8988T (cell line): ENCODE data around the gene NBAS.

Source experiments
- DNase-seq: peaks from one replicate; pipeline ENCODE4 v3.0.0; 2011

NBAS gene

DNA sequence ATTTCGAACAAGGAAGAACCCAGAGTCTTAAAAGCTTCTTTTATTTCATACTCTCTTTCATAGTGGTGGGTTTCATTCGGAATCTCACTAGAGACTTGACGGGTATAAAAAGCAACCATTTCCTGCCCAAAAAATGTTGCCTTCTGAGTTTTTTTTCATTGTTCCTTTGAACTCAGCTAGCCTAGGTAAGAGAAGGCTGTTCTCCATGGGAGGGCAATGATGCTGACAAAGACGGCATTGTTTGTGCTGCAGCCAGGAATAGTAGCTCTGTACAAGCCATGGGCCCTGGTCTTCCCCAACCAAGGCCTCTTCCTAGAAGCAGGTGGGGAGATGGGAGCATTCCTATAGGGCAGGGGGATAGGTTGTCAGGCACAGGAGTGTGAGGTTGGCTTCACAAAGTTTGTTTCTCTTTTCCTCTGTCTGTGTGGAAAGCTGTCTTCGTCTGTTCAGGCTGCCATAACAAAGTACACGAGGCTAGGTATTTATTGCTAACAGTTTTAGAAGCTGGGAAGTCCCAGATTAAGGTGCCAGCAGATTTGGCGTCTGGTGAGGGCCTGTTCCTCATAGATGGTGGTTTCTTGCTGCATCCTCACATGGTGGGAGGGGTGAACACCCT, 405.1 kb downstream of the NBAS start:
- DNase-seq = no peak

DNA sequence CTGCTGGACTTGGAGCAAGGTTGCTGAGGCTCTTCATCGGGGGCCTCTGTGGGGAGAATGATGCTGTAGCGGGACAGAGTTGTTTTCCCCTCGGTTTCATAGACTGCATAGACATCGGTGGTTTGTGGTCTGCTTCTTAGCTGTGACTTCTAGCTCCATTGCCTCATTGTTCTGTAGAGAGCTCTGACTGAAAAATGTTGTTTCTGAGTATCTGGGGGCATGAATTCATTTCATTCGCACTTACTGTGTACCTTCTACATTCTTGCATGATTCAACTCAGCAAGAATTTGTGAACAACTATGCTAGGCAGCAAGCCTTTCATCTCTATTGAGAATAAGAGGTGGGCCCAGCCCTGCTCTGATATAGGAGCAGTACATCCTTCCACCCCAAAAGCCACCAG, 406.8 kb downstream of the NBAS start:
- no peak for DNase-seq

DNA sequence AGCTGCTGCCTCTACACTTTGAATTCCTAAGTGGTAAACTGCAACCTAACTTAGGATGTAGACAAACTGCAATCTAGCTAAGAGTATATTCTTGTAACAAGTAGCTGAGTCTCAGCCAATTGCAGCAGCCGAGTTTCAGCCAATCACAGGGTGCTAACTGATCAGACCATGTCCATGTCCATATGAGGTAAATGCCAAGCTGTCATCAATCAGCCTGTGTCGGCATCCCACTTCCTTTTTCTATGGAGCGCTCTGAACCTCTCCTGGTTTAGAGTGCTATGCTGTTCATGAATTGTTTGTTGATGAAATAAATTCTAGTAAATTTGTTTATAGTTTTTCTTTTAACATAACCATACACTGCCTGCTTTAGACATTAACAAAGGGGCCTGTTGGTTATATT, 408.8 kb downstream of the NBAS start:
- no peak for DNase-seq

DNA sequence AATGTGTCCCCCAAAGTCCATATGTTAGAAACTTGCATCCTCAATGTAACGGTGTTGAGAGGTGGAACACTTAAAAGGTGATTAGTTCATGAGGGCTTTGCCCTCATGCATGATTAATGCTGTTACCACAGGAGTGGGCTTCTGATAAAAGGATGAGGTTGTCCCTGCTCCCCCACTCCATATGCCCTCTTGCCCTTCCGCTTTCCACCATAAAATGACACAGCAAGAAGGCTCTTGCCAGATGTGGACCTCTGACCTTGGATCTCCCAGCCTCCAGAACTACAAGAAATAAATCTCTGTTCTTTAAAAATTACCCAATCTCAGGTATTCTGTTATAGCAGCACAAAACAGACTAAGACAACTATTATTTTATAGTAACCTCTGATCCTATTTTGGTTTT, 412.1 kb downstream of the NBAS start:
- DNase-seq = no peak

DNA sequence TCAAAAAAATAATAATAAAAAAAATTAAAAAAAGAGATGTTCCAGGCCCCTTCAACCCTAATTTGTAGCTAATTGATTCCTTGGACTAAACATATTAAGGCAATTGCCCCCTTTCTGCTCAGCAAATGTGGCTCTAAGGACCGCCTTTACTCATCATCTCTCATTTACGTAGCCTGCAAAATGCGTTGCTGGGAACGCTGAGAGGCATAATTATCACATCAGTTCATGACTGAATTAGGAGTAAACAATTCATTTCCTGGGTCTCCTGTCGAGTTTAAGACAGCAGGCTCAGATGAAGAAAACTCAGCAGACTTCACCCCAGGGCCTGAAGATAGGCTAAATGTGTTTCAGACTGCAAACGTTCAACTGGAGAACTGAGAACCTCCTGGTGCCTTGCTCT, 413.5 kb downstream of the NBAS start:
- no peak for DNase-seq

DNA sequence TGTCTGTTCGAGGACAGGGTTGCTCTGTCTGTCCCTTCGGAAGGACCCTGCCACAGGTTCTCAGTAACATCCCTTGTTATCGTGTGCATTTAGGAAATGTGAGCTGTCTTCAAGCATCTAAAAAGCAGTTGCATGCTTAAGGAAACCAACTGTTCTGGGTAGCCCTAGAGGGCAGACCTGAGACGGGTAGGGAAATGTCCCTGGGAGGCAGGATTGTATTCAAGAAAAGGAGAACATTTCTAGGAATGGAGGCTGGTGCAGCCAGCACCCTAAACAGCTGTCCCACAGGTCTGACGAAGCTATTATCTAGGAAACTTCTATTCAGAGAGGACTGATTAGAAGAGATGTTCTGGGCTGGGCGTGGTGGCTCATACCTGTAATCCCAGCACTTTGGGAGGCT, 414.2 kb downstream of the NBAS start:
- DNase-seq = no peak

DNA sequence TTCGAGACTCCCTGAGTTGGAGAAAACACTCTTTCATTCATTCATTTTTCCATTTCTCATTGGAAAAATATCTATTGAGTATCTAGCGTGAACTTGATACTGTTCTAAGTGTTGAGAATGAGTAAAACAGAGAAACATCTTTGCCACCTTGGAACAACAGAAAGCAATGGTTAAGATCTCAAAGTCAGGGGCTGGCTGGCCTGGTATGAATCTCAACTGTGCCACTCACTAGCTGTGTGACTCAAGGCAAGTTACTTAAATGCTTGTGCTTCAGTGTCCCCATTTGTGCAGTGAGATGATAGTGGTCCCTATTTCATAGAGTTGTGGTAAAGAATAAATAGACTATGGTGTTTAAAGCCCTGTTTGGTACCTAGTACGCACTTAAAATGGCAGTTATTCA, 415.2 kb downstream of the NBAS start:
- DNase-seq = no peak

DNA sequence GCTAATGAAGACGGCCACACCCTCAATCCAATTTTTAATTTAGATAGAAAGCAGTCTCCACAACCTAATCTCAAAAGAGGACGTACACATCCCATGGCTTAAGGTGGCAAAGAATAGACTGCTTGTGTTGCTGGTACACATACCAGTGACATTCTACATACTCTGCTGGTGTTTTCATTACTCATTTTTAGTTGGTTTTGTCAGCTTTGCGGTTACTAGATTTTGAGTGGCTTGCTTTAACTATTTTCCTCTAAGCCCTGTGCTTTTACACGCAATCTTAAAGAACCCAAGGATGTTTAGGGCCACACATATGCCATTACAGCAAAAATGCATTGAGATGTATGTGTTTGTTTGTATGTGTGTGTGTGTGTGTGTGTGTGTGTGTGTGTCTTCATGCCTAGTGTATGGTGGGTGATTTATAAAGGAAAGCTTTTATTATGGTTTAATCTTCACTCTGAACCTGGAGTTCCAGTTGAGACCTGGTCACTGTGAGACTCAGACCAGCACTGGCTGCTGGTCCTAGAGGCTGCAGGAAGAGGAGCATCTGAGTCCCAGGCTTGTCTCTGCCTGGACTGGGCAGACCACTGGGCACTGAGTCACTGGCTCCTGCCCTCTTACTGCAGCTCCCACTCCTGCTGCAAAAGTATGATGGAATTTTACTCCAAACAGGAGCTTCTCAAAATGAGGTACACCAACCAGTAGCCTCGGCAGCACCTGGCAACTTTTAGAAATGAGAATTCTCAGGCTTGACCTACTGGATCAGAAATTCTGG, 415.9 kb downstream of the NBAS start:
- no peak for DNase-seq

DNA sequence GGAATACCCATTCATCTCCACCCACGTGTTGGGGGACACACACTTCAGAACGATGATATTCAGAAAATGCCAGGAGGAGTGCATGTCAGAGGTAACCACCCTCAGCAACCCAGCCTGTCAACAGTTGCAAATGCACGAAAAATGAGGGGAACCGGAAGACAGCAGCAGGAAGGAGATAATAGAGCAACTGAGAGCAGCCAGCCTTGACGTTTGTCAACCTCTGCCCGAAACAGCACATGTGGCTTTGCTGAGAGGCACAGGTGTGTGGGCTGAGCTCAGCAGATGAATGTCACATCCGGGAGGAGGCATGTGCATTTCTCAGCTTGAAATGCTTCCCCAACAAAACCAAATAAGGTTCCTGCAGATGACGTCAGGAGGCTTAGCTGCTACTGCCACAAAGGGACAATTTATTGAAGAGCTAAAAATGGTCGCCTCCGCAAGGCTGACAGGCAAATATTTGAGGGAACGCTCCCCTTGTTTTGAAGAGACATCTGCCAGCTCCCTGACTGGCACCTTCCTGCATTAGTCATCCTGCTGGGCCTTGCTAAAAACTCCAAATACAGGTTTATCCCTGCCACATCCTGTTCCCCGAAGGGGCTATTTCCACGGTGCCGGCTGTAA, 419.0 kb downstream of the NBAS start:
- no peak for DNase-seq

DNA sequence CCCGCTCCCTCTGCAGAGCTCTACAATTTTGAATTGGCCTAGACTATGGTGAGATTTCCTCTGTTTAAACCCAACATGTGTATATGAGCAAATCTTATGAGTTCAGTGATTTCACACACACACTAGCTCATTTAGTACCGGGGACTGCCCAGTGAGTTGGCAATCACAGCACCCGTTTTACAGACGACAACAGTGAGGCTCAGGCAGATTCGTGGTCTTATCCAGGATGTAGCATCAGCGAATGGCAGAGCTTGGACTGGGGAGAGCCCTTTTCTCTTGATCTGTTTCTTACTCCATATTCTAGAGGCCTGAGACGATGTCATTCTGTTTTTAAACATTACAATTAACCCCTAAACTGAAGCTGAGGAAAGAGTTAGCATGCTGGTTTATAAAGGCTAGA, 419.9 kb downstream of the NBAS start:
- no peak for DNase-seq

DNA sequence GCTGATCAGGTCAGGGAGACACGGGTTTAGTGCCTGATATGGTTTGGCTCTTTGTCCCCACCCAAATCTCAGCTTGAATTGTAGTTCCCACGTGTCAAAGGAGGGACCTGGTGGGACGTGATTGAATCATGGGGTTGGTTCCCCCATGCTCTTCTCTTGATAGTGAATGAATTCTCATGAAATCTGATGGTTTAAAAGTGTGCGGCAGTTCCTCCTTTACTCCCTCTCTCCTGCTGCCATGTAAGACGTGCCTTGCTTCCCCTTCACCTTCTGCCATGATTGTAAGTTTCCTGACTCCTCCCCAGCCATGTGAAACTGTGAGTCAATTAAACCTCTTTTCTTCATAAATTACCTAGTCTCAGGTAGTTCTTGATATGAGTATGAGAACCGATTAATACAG, 424.5 kb downstream of the NBAS start:
- DNase-seq = no peak

DNA sequence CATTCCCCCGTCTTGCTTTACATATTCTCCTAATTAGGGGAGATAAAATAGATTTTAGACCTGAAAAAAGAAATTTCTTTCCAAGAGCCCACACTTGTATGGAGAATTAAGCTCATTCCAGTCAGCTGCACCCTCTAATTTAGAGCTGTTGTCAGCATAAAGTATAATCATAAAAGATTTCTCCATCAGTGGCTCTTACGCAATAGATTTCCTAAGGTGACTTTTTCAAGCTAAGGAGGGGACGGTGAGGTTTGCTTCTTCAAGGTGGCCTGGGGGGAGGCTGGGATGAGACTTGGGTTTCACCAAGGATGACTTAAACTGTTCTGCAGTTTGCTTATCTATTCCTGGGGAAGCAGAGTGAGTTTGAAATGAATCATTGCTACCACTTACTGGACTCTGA, 426.2 kb downstream of the NBAS start:
- no peak for DNase-seq

DNA sequence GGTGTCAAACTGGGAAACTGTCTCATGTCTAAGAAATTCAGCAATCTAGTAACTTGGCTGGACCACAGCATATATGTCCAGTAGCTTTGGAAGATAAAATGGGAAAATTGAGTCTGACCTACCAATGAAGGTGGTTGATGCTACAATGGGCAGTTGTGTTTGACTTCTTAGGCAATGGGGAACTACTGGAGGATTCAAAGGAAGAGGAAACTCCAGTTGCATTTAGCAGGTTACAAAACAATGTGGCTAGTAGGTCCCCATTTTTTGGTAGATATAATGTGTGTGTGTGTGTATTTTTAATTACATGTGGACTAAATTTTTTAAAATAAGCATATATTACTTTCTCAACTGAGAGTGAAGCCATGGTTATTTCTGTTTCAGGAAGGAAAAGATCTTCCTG, 427.7 kb downstream of the NBAS start:
- no peak for DNase-seq

DNA sequence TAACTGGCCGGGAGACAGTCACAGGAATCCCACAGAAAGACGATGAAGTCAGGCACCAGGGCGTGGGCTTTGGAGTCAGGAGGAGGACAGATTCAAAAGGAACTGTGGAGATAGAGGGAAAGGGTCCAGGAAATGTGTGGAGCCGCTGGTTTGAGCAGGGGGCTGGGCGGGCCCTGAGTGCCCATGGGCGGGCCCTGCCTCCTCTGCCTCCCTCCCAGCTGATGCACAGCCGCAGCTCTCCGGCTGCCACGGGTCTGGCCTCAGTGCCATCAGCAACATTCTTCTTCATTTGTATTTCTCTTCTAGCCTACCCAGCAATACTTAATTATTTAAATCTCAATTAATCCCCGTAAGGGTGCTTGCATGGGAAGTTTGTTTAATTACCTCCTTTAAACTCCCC, 432.3 kb downstream of the NBAS start:
- DNase-seq = no peak

DNA sequence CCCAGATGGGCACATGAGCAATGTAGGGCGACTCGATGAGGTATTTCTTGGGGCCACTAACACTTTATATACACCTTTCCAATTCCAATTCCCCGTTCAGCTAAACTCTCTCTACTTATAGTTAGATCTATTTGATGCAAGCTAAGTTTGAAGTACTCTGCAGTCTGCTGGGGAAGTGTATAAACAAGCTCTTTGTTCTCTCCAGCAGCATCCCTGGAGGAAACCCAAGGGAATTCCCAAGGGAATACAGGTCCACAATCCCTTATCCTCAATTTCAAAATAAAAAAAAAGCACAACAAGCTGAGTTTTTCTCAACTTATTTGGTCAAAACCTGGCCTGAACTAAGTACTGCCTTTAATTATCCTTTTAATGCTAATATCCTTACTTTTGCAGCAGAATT, 433.3 kb downstream of the NBAS start:
- DNase-seq = no peak

DNA sequence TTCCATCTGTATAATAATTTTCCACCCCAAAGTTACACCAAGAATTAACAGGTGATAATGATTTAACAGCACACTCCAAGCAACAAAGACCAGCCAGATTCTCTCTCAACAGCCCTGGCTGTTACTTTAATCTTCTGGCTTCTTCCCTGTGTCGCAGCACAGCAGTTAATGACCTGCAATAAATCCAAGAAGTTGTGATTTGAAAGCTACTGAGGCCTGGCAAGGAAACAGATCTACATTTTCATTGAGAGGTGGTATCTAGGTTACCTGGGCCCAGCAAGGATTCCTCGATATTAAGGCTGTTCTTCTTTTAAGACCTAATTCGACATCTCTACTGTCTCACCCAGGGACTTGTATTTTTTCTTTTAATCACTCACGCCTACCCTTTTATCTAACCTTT, 433.8 kb downstream of the NBAS start:
- no peak for DNase-seq

DNA sequence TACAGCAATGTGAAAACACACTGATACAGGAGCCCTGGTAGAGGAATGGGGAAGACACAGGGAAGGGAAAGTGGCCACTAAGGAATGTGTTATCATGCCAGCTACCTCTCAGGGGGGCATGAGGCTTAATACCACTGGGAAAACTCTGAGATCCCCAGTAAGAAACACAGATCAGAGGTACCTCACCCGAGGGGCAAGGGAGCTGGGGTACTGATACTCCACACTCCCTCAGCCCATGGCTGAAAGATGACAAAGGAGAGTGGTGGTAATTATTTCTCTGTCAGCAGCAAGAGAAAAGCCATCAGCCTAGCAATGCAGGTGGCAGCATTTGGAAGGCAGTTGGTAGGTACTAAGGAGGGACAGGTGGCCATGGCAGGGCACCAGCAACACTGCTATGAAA, 434.8 kb downstream of the NBAS start:
- no peak for DNase-seq

DNA sequence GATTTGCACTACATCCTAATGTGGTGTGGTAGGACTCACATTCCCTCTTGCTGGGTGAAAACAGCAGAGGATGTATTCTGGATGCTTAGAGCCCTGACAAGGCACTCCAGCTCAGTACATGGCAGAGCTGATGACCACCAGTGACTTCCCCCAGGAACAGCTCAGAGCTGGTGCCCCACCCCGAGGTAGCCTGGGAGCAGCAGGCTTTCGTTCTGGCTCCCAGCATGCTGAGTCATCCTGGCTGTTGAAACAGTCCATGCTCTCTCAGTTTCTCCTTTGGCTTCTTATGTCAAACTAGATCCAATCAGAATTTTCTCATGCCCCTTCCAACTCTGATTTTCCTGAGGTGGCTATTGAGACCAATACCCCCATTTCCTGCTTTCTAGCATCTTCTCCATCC, 438.2 kb downstream of the NBAS start:
- DNase-seq = no peak

DNA sequence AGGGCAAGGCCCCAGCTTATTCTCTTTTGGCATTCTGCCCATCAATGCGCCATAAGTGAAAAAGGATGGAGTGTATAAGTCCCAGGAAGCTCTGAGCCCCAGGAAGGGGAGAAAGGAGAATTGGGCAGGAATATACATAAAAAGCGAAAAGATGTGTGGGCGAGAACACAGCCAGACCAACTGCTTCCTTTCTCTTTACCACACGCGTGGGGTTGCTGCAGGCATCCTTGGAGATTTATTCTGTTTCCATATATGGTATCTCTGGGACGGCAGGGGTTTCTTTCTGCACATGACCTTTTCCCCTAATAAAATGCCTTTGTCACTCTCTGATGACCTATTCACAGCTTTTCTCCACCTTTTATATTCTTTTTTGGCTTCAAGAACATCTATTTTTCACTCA, 440.5 kb downstream of the NBAS start:
- no peak for DNase-seq

DNA sequence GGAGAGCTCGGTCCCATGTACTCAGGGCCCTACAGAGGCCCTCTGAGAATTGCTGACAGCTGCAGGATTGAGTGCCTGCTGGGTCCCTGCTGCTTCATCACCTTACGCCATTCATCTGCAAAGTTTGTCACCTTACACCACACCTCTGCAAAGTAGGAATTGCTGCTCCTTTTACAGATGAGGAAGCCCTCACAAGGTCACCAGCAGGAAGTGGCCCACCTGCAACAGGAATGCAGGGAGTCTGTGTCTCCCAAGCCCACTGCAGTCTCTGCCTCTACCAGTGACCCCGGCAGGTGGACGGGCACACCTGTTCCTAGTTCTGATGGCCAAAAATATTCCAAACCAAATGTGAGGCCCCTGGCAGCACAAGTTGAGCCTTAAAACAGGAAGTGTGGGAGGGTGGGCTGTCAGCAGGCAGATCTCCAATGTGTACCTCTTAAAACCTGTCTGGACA, 441.4 kb downstream of the NBAS start:
- no peak for DNase-seq

DNA sequence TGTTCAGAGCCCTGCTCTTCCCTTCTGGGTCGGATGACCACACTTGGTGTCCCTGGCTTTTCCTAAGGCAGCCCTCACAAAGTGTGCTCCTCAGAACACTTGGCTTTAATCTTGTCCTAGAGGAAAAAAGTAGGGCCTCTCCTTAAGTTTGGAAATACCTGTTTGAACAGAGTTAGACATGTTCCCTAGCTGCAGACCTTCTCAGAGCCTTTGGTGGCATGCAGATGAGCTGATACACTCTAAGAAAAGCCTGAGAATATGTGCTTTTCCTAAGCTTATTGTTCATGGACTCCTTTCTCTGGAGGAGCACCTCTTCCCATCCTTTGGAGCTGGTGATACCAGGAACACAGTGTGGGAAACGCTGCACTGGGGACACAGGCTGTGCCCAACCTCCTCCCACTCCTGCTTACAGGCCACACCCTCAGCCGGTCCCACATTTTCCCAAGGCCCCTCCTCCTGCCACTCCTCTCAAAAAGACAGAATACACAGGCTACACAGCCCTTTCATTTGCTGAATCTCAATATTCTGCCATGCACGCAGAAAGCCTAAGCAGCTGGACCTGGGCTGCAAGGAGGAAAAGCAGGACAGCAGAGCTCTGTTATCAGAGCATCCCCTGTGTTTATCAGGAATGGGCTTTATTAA, 443.6 kb downstream of the NBAS start:
- no peak for DNase-seq
